Epithelial cell of esophagus (primary cell): Measurements from ENCODE around the gene PDAP1.

Source experiments
- DNase-seq: peaks from one replicate; pipeline ENCODE4 v3.0.0; 2010; ENCODE audit warnings: low read depth
- H3K4me3 ChIP-seq: 2 replicates; pipeline ENCODE4 v1.5.1; 2011; ENCODE audit warnings: mild to moderate bottlenecking, low read length, control low read depth
- CTCF ChIP-seq: IDR thresholded peaks from 2 replicates; pipeline ENCODE4 v1.5.1; 2011; ENCODE audit warnings: low read depth, mild to moderate bottlenecking, low read length, control low read depth, inconsistent platforms; ENCODE audit not compliant: insufficient read depth; ENCODE audit errors: missing control alignments

PDAP1 gene

GRCh38 chr7:99404977-99405320 lies 3.4 kb downstream of the PDAP1 start:
- H3K4me3 ChIP-seq = no peak overlapping the region

GRCh38 chr7:99404235-99404976 lies 4.0 kb downstream of the PDAP1 start:
- DNase-seq = peak; percentile 33
- H3K4me3 ChIP-seq = no peak overlapping the region
- no peak for TF ChIP-seq CTCF

More at GRCh38 chr7:99404977-99405320, 3.4 kb downstream of the PDAP1 start:
- DNase-seq = no peak
- TF ChIP-seq CTCF = no peak

GRCh38 chr7:99403764-99404163 lies 4.6 kb downstream of the PDAP1 start:
- TF ChIP-seq CTCF = no peak
- H3K4me3 ChIP-seq = no peak overlapping the region
- no peak for DNase-seq

- H3K4me3 ChIP-seq = no peak overlapping the region
- no peak for DNase-seq
- TF ChIP-seq CTCF = no peak
These were observed 5.5 kb downstream of the PDAP1 start for GRCh38 chr7:99402854-99403253.

GRCh38 chr7:99399597-99399996 lies 8.8 kb downstream of the PDAP1 start:
- H3K4me3 ChIP-seq = no peak overlapping the region
- no peak for DNase-seq
- TF ChIP-seq CTCF = no peak

- no peak overlapping the region for H3K4me3 ChIP-seq
- TF ChIP-seq CTCF = no peak
- no peak for DNase-seq
These were observed 9.4 kb downstream of the PDAP1 start for GRCh38 chr7:99398891-99399445.
